Lung (tissue), 12 donors: ENCODE results near the gene NXPH3. TPM values are rescaled to one million over a fixed set of nuclear protein-coding genes. Genes with fewer than 3 reads are reported as not detected.
"Not testable (repeated sequence)": the region's sequence is repeated elsewhere in the genome, so short reads cannot be mapped to it uniquely, and the experiment has no call there.

Source experiments
- ATAC-seq: fragments of 200-7000 bp; cut with Tn5 transposase; one replicate; pipeline ENCODE4 v1.9.1; 2020; ENCODE audit warnings: moderate number of reproducible peaks; ENCODE audit not compliant: insufficient read depth, low FRiP score
- DNase-seq, 3 donors: peaks; one replicate each; pipeline ENCODE4 v3.0.0-alpha.2; 2013 to 2017
- H3K27ac ChIP-seq, 2 donors: one replicate each; pipeline ENCODE4 v1.5.1; 2013; ENCODE audit warnings: mild to moderate bottlenecking in 2 of 2, moderate library complexity in 2 of 2, control low read depth in 1 of 2, inconsistent platforms in 1 of 2, low read depth in 1 of 2, low read length in 1 of 2
- H3K27me3 ChIP-seq, 3 donors: one replicate each; pipeline ENCODE4 v1.5.1; 2013; ENCODE audit warnings: low read length in 2 of 3; ENCODE audit not compliant: control insufficient read depth in 3 of 3, insufficient read depth in 3 of 3
- H3K36me3 ChIP-seq, 4 donors: one replicate each; pipeline ENCODE4 v1.5.1; 2013; ENCODE audit warnings: low read length in 4 of 4, mild to moderate bottlenecking in 1 of 4, moderate library complexity in 1 of 4; ENCODE audit not compliant: control insufficient read depth in 4 of 4, insufficient read depth in 4 of 4
- H3K4me1 ChIP-seq, 5 donors: one replicate each; pipeline ENCODE4 v1.5.1; 2013; ENCODE audit warnings: low read length in 5 of 5, mild to moderate bottlenecking in 2 of 5, moderate library complexity in 1 of 5; ENCODE audit not compliant: control insufficient read depth in 5 of 5, insufficient read depth in 5 of 5
- H3K4me3 ChIP-seq: one replicate; pipeline ENCODE4 v1.5.1; 2013; ENCODE audit warnings: mild to moderate bottlenecking, control low read depth, moderate library complexity
- H3K9ac ChIP-seq, 2 donors: one replicate each; pipeline ENCODE4 v1.5.1; 2013; ENCODE audit warnings: low read length in 2 of 2, control low read depth in 1 of 2; ENCODE audit not compliant: insufficient read depth in 1 of 2
- H3K9me3 ChIP-seq, 4 donors: one replicate each; pipeline ENCODE4 v1.5.1; 2013; ENCODE audit warnings: low read length in 3 of 4, mild to moderate bottlenecking in 1 of 4, moderate library complexity in 1 of 4; ENCODE audit not compliant: control insufficient read depth in 4 of 4, insufficient read depth in 3 of 4
- CTCF ChIP-seq: IDR thresholded peaks from 2 replicates; pipeline ENCODE4 v1.5.1; 2012; ENCODE audit warnings: mild to moderate bottlenecking; ENCODE audit errors: control extremely low read depth, extremely low read depth
- WGBS, 2 donors: extraction: QIAGEN DNeasy Blood & Tissue Kit; methylation state at CpG; one replicate each; pipeline ENCODE4 v1.1.7; 2013; 5-methylcytosine and 5-hydroxymethylcytosine counted together
- polyA plus RNA-seq, 2 donors: library from polyadenylated mRNA; stranded (reverse); fragments of 200-250 nt; gene quantifications; one replicate each; pipeline ENCODE4 v1.2.1, GENCODE V29; 2013
- total RNA-seq, 2 donors: library from RNA; depleted of rRNA in 1 of 2; stranded (reverse); fragments of >200 nt in 1 of 2; gene quantifications; one replicate each; pipeline ENCODE4 v1.2.1, GENCODE V29; 2014 to 2021
- donor health status: control.
- donor health status: control.
- donor health status: Bipolar disorder and iron deficiency.
- donor health status: healthy.
- donor health status: DM: yes; HTN: yes; CAD: no.

NXPH3 gene
- total and polyA plus RNA-seq, 4 donors: 1.1 to 3.1 (median 2.0) TPM

DNA sequence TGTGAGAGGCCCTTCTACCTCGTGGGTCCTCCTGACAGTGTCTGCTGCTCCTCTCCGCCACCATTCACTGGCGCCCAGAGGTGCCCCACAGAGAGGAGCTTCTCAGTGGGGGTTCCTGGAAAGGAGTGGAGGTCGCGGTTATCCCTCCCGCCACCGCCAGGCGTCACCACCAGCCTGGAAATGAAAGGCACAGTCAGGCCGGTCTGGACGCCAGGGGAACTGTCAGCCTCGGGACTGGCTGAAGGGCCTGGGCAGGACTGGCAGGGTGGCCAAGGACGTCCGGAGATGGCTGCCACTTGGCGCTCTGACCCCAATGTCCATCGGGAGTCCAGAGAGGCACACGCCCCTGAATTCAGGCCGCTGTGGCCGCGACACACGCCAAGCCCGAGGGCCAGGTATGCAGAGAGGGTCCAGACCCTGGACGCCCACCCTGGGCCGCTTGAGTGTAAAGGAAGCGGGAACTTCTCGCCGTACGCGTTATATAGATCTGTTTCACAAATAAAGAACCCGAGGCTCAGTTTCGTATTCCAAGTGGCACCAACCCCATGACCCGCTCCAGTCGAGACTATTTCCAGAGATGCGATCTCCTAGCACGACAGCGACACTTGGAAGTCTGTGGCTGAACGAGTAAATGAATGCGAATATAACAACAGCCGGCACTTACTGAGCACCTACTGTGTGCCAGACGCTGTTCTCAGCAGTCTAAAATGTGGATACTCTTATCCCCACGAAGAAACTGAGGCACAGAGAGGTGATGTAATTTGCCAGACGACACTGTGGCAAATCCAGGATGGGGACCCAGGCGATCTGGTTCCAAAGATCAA lies 7.6 kb upstream of the NXPH3 start:
- Histone ChIP-seq H3K27ac (peak overlapping the region; percentile 85 to 86), H3K36me3 (no peaks in the 10 kb centered on the region), H3K27me3 (peaks cover 0 to 20% (median 7%) of the 10 kb centered on the region in 3 donors), H3K4me3 (peak overlapping the region; percentile 41), H3K9me3 (no peaks in the 10 kb centered on the region), H3K4me1 (no peaks in the 10 kb centered on the region), H3K9ac (peak overlapping the region in 1 of 2 donors; percentile 25)
- TF ChIP-seq CTCF: peak; percentile 98
- DNase-seq: peak; percentile 83 to 88 (median 85)
- WGBS, 2 donors: 11 to 15% methylated on average over 42 of the region's 42 CpGs
- ATAC-seq: peak; percentile 64

DNA sequence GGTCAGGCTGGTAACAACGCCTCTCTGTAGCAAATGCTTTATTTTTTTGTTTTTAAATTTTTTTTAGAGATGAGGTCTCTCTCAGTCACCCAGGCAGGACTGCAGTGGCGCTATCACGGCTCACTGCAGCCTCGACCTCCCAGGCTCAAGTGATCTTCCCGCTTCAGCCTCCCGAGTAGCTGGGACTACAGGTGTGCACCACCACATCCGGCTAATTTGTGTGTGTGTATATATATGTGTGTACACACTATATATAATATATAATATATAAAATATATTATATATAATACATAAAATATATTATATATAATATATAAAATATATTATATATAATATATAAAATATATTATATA lies 7.0 kb upstream of the NXPH3 start:
- 81 to 82% methylated on average over 7 of the region's 7 CpGs for WGBS, 2 donors

DNA sequence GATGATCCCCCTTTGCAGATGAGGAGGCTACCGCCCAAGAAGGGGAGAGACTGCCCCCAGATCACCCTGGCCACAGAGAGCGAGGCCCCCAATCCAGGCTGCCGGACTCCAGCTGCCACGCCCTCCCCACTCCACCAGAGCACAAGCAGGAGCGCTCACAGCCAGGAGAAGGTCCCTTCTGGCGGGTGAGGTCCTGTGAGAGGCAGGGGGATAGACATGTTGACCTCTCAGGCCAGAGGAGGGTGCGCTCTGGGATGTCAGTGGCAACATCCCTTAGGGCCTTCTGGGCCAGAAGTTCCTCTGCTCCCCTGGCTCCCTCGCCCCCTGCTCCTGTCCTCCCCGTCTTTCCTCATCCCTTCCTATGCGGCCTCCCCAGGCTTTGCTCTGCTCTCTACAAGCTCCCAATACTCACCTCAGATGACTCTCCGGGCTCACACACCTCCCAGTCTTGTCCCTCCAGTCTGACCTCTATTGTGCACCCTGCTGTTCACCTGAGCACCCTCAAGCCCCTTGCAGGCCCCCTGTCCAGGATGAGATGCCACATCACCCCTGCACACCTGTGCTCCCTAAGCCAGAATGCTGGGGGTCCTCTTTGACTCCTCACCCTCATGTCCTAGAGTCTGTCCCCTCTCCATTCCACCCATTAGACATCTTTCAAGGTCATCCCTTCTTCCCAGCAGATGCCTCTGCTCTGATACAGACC lies 5.0 kb upstream of the NXPH3 start:
- H3K9ac ChIP-seq: no peak overlapping the region
- no peak overlapping the region for H3K27ac ChIP-seq
- no peak for TF ChIP-seq CTCF
- H3K27me3 ChIP-seq: peaks cover 0 to 28% (median 10%) of the 10 kb centered on the region in 3 donors
- no peaks in the 10 kb centered on the region for H3K36me3 ChIP-seq
- H3K4me1 ChIP-seq: peaks cover 0 to 4% (median 0%) of the 10 kb centered on the region in 5 donors
- no peaks in the 10 kb centered on the region for H3K9me3 ChIP-seq
- no peak overlapping the region for H3K4me3 ChIP-seq
- DNase-seq: no peak
- WGBS, 2 donors: 64 to 72% methylated on average over 9 to 11 of the region's 11 CpGs
- ATAC-seq: no peak

More for the DNA sequence above, 7.0 kb upstream of the NXPH3 start:
- not testable (repeated sequence) for DNase-seq, H3K4me3 ChIP-seq, H3K27ac ChIP-seq, H3K4me1 ChIP-seq, H3K9me3 ChIP-seq, H3K36me3 ChIP-seq, H3K9ac ChIP-seq, ATAC-seq
- H3K27me3 ChIP-seq: peaks cover 0 to 26% (median 10%) of the 10 kb centered on the region in 3 donors

GRCh38 chr17:49571283-49571682 lies 4.4 kb upstream of the NXPH3 start:
- H3K4me1 ChIP-seq: peaks cover 0 to 4% (median 0%) of the 10 kb centered on the region in 5 donors
- H3K27ac ChIP-seq: no peak overlapping the region
- DNase-seq: no peak

More at GRCh38 chr17:49571283-49571682, 4.4 kb upstream of the NXPH3 start:
- no peak overlapping the region for H3K9ac ChIP-seq
- no peak for ATAC-seq
- 67 to 83% methylated on average over 6 of the region's 6 CpGs for WGBS, 2 donors
- no peaks in the 10 kb centered on the region for H3K36me3 ChIP-seq
- TF ChIP-seq CTCF: no peak
- no peak overlapping the region for H3K4me3 ChIP-seq
- H3K27me3 ChIP-seq: peaks cover 0 to 24% (median 10%) of the 10 kb centered on the region in 3 donors
- no peaks in the 10 kb centered on the region for H3K9me3 ChIP-seq
